Activated CD4-positive, alpha-beta T cell treated with anti-CD3 and anti-CD28 coated beads for 1 hour (primary cell): ENCODE results near the gene SOX18.

Source experiments
- DNase-seq: peaks from one replicate; pipeline ENCODE4 v3.0.0-alpha.2; 2020

Gene SOX18

DNA sequence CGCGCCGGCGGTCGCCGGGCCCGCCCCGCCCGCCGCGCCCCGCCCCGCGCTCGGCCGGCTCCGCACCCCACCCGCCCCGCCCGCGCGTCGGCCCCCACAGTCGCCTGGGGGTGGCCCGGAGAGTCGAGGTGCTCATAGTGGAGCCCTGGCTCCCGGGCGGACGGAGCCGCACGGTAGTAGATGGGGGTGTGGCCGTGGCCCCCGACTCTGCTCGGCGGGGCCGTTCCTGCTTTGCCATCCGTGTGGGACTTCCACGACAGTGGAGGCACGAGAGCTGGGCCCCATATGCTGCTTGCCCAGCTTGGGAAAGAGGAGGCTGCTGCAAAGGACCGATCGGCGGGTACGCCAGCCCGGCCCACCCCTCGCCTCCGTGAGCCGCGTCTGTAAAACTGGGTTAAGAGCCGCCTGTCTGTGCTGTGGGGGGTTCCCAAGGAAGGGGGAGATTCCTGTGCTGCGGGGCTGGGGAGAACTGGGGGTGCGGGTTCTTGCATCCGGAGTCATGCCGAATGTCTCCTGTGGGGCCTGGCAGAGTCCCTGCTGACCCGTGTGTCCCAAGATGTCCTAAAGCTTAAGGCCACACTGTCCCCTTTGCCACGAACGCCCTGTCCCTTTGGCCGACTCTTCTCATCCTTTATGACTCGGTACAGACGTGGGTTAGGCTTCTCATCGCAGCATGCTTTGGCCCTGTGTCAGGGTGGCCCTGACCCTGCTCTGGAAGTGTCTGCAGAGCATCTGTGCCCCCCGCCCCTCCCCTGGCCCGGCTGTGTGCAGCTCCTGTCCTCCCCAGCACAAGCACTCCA lies 30.8 kb upstream of the SOX18 start, which contains the start of gene OPRL1:
Gene OPRL1 (plus strand): TSS at position 70 of the 800 bp plus-strand sequence. CDS start 12,639 bp downstream, outside the sequence.
- no peak for DNase-seq

DNA sequence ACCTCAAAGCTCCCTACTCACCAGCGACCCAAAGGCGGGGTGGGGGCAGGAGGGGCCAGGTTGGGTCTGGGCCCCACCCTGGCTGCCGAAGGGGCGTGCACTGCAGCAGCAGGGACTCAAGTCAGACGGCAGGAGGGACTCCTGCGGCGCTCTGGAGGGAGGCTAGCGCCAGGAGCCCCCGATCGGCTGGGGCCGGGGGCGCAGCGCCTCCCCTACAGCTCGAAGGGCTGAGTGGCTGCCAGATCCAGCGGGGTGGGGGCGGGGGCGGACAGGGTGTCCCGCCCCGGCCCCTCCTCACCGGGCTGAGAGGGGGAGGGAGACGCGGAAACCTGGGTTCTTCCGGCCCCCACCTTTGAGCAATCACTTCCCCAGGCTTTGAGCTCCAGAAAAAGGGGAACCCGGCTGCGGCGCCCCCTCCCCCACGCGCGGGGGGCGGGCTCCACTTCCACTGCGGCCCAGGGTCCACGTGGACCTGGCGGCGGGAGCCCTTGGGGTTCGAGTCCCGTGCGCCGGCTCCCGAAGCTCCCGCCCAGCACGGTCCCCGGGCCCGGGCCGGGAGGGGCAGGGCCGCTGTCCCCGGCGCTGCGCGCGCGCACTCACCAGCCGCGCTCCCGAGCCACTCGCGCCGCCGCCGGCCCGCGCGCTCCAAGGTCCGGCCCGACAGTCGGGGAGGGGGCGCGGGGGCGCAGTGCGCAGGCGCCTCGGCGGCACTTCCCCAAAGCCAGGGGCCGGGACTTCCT lies 30.0 kb upstream of the SOX18 start, which contains the start of gene RGS19:
Gene RGS19 (minus strand): TSS at position 246 of the 740 bp plus-strand sequence. CDS start 2,632 bp downstream, outside the sequence.
- DNase-seq = peak; percentile 47

DNA sequence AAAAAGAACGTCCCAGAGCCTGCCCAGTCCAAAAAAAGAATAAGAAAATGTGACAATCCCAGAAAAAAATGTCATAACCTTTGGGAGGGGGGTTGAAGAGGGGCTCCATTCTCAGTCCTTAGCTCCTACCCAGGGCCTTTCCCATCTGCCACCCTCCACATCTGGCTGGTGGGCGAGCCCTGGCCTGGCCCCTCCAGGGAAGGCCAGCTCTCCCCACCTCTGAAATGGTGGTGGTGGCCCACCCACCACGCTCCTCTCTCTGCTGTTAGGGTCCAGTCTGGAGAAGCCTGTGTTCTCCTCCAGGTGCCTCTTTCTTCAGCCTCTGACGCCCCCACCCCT lies 29.5 kb upstream of the SOX18 start:
- DNase-seq = no peak

DNA sequence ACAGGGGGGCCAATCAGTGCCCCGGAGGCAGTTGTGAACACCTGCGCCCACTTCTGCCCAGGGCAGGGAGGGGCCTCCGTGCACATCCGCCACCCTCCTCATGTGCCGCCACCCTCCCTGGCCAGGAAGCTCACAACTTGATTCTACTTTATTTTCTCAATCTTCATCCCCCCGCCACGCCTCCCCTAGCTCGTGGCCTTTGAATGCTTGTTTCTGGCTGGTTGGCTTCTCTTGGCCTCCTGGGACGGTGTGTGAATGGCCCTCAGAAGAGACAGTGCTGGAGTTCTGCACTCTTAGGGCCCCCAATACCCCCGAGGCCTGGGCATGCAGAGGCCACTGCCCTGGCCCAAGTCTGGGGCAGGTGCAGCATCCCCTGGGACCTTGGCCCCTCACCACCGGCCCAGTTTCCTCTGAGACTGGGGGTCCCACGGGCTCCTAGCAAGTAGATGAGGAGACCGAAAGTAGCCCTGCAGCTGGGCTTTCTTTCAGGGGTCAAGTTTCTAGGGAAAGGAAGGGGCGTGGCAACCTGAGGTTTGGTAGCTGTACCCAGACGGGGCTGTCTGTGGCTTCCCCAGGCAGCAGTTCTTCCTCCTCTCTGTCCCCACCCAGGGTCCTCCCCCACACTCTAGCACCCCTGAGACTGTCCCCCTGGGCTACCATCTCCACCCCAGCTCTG lies 28.6 kb upstream of the SOX18 start:
- DNase-seq = no peak

DNA sequence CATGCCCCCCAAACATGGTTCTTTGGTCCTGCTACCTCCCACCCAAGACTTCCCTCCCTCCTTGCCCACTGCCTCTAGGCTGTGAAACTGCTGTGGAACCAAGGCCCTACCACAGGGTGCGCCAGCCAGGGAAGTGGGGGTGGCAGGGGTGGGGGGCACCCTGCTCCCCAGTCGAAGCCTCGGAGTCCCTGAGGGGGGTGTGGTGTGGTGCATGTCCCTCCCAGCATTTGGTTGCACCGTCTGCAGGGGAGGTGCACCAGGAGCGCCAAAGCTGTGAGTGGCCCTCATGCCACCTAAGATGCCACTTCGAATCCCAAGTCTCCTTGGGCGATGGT lies 28.1 kb upstream of the SOX18 start:
- no peak for DNase-seq

DNA sequence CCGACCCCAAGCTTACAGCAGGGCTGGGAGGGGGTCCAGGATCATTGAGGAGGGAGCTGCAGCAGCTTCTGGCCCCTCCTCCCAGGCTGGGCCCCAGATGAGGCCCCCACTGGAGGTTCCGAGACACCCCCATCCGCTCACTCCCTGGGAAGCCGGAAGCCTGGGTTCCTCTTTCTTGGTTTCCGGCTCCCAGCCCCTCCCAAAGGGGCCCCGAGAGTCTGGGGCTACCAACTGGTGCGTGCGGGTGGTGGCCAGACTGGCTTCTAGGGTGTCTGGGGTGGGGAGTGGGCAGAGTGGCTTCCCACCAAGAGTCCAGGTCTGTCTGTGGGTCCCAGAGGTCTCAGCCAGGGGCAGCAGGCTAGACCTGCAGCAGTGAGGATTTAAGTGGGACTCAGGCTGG lies 27.7 kb upstream of the SOX18 start:
- DNase-seq = no peak

DNA sequence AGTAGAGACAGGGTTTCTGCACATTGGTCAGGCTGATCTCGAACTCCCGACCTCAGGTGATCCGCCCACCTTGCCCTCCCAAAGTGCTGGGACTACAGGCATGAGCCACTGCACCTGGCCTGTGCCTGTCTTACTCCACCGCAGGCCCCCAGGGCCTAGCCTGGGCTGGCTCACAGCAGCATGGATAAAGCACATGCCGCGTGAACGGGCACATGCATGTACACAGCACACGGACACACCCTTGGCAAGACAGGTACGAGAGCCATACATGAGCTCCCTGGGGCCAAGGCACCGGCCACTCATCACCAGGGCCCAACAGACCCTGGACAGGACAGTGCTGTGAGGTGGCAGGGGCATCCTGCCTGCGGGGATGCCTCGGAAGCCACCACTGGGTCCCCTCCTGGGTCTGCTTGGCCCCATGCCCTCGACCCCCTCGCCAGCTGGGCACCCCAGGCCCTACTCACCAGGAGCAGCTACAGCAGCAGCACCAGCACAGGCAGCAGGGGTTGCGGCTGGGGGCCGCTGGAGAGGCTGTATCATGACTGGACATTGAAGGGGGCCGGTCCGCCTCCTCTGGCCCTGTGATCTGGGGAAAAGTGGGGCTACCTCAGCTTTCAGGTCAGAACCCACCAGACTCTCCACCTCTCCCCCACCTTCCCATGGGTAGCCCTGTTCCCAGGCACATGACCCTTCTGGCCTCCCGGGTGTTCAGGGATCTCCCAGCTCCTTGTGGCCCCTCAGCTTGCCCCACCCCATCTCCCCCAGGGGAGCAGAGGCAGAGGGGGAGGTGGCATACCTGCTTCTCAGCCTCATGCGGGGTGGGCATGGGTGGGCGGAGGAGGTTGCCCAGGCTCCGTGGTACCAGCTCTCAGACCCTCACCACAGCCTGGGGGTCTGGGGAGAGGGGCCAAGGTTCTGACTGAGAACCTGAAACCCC lies 26.9 kb upstream of the SOX18 start:
- DNase-seq = no peak

DNA sequence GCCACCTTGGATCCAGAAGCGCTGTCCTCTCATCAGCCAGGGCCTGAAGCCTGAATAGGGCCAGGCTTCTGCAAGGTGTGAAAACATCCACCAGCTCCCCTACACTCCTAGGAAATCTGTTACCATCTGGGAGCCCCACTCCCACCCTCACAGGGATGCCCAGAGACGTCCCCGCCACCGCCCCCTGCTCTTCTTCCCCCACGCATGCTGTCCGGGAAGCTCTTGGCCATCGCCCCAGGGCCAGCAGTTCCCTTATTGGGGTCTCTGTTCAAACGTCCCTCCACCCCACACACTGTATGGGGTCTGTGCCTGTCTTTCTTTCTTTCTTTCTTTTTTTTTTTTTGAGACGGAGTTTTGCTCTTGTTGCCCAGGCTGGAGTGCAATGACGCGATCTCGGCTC lies 26.1 kb upstream of the SOX18 start:
- DNase-seq = no peak

DNA sequence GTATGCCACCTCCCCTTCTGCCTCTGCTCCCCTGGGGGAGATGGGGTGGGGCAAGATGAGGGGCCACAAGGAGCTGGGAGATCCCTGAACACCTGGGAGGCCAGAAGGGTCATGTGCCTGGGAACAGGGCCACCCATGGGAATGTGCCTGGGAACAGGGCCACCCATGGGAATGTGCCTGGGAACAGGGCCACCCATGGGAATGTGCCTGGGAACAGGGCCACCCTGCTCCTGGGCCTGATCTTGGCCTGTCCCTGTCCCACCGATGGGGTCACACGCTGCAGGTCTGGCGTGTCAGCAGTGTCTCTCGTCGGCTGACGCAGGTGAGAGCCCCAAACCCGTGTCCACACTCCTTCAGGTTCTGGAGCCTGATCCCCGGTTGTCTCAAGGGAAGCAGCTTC lies 25.5 kb upstream of the SOX18 start:
- DNase-seq = no peak

DNA sequence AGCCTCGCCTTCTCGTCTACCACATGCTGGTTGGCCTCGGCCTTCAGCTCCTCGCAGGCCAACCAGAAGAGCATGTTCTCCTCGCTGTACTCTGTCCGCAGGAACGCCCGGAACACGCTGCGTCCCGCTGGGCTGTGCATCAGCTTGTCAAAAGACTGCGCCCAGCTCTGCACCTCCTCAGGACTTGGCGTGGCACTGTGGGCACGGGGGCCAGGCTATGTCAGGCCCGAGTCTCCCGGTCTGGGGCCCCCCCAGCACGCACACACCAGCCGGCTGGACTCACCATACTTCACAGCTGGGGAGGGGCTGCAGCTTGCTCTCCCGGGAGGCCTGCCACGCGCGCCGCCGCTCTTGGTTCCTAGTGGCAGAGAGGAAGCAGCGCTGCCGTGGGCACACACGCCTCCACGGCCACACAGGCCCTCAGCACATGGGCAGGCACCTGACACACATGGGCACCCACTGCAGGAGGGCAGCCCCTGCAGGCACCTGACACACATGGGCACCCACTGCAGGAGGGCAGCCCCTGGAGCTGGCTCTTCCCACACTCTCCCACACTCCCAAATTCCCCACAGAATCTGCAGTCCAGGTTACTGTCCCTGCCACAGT lies 24.8 kb upstream of the SOX18 start:
- DNase-seq = no peak

DNA sequence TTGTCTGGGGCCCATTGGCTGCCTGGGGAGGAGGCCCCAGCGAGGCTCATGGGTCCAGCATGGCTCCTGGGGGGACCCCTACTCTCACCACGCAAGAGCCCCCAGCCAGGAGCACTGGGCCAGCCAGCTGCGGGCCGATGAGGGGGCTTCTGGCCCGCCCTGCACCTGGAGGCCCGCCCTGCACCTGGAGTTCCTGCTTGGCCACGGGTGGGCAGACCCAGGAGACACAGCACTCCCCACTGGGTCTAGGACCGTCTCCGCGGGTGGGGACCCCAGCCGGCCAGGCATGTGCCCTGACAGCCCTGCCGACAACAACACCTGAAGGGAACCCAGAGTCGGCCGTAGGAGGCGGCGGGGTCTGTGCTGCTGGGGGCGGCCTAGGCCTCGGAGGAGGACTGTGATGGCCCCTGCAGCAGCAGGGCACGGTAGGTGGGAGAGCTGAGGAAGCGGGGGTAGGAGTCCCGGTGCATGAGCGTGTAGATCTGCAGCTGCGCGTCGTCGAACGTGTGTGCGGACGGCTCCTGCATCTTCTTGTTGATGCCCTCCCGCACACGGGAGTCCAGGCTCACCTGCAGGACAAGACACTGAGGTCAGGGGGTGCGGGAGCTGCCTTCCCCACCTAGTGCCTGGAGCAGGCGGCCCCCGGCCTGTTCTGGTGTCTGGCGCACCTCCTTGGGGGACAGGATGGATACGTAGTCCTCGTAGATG lies 24.2 kb upstream of the SOX18 start:
- no peak for DNase-seq

DNA sequence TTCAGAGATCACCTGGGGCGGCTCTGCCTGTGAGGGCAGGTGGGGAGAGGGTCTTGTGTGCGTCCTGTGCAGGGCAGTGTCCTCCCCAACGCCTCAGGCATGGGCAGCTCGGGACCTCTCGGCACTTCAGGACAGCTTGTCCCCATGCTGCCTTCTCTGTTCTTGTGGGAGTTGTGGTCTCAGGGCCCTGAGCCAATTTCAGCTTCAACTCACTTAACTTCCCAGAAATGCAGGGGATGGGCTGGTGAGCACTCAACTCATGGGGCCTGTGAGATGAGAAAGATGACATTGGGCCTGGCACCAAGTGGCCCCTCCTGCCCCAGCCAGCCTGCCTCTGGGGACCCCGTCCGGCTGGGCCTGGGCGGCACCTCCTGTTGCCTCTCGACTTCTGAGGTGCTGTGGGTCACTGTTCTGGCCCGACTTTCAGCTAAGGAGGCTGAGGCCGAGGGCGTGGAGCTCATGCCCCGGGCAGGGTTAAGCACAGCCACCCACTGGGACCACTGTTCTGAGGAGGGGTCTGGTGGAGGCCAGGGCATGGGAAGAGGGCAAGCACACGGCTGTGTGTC lies 23.1 kb upstream of the SOX18 start:
- DNase-seq = no peak

DNA sequence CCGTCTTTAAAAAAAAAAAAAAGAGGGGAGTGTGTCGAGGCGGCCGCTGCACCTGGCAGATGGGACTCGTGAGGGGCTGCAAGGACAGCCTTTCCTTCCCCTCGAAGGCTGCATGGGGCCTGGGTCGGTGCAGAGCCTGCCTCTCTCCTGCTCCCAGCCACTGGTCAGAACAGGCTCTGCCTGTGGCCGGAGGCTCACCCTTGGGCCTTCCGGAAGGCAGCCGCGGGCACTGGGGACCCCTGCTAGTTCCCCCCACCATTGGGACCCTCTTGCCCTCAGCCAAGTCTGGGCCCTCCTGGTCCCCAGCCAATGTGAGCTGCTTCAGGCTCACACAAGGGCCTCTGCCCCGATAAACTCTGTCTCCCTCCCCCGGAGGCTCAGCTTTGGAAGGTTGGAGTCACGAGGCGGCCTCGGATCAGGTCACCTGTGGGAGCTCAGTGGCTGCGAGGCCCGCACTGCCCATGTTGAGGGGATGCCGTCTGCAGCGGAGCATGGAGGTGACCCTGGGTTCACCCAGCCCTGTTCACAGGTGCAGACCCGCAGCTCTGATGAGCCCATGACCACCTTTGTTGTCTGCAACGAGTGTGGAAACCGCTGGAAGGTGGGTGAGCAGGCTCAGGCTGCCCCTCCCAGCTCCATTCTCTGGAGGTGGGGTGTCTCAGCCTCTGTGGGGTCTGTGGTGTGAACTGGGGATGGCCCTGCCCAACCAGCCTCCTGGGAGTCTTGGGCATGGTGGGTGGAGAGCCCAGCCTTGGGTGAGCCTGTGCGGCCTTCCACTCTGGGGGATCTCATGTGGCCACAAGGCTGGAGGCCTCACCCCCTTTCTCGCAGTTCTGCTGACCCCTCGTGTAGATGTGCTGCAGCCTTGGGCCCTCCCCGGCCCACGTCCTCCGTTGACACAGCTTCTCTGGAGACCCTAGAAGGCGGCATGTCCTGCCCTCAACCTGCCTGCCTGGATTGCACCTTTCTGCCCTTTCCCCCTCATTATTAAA lies 22.2 kb upstream of the SOX18 start:
- no peak for DNase-seq

DNA sequence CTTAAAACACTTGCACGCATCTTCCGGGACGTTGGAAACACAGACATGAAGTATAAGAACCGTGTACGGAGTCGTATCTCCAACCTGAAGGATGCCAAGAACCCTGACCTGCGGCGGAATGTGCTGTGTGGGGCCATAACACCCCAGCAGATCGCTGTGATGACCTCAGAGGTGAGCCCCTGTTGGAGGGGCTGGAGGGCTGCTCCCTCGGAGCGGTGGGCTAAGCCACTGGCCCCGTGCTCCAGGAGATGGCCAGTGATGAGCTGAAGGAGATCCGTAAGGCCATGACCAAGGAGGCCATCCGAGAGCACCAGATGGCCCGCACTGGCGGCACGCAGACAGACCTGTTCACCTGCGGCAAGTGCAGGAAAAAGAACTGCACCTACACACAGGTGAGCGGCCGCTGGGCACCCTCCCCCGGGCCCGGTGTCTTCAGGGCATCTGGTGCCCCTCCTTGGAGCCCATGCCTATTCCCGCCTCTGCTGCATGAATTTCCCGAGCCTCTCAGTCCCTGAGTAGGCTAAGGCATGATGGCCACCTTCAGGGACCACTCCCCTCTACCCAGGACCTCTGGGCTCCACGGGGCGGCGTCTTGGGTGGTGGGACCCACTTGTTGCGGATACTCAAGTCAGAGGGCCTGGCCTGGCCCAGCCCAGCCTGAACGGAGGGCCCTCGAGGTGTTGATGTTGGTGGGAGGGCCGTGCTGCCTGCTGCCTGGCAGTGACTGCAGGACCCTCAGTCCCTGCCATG lies 21.0 kb upstream of the SOX18 start:
- DNase-seq = no peak

DNA sequence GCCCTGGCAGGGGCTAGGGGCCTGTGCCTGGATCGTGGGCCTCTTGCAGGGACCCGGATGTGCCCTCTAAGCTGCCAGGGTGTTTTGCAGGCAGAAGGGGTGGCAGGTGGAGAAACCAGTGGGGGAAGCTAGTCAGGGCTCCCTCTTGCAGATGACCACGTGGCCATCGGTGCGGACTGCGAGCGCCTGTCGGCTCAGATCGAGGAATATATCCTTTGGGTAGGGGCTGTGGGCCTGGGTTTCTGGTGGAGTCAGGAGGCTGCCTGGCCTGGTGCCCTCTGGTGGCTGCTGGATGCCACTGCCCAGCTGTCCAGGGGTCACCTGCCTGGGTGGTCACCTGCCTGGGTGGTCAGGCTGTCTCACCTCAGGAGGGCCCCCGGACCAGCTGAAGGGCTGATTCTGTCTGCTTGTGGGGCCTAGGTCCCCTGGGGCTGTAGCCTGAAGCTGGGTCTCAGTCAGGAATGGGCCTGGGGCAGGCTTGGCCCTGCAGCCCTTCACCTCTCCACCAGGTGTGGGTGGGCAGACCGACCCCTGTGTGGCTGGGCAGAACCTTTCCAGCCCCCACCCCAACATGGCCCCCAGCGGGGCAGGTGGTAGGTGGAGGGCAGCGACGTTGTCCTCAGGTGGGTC lies 20.3 kb upstream of the SOX18 start:
- no peak for DNase-seq

DNA sequence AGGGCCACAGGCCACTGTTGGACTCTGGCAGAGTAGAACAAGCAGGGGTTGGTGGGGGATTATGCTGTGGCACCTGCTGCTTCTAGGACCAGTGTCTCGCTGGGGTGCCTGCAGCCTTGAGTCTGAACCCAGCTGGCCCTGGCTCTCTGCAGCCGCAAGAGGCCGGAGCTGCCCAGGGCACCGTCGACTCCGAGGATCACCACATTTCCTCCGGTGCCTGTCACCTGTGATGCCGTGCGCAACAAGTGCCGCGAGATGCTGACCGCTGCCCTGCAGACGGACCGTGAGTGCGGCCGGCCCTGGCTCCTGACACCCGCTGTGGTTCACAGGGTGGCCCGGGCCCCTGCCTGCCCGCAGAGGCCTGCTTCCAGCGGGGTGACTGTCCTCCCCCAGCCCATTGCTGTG lies 19.8 kb upstream of the SOX18 start:
- no peak for DNase-seq

DNA sequence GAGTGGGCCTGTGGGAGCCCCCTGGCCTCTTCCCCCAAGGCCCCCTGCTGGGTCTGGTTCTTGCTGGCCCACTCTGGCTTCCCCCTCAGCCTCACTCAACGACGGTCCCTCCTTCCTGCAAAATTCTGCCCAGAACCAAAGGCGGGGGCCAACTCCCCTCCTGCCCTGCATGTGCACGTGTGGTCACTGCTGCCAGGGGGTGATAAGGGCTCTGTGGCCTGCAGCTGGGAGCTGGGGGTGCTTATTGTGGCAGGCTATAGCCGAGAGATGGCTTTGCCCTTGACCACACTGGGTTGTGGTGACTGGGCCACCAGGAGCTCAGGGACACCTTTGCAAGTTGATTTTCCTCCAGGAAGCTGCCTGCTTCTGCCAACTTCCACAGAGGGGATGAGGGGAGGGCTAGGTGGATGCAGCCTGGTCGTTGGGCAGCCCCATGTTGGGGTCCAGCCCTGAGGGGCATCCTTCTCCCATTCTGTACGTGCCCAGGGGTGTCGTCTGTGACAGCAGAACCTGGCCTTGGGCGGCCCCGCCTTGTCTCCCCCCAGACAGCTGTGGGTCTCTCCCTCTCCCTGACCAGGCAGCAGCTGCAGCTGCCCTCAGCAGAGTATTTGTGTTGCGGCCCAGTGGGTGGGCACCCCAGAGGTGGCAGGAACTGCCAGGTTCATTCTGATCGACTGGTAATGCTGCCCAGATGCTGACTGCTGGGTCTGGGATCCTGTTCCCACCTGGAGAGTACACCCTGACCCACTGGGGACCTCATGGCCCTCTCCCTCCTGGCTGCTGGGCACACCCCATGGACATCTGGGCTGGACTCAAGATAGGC lies 19.2 kb upstream of the SOX18 start:
- no peak for DNase-seq
